CD14-positive monocyte (primary cell): Measurements from ENCODE around the gene ELOB. TPM values are rescaled to one million over a fixed set of nuclear protein-coding genes. Genes with fewer than 3 reads are reported as not detected.

Experiments used
- DNase-seq, 3 donors: peaks; one replicate each; pipeline ENCODE4 v3.0.0-alpha.2; 2011 to 2022
- H2AFZ ChIP-seq: 2 replicates; pipeline ENCODE4 v1.6.0; 2012; ENCODE audit warnings: mild to moderate bottlenecking, low read depth, low read length, inconsistent platforms; ENCODE audit not compliant: insufficient read depth, poor library complexity, severe bottlenecking
- H3K27ac ChIP-seq, 2 donors: 1 replicate in 1 of 2; 2 replicates in 1 of 2; pipeline ENCODE4 v1.5.1; 2012 to 2013; ENCODE audit warnings: low read length in 2 of 2, control low read depth in 1 of 2, inconsistent platforms in 1 of 2, low read depth in 1 of 2, mild to moderate bottlenecking in 1 of 2
- H3K27me3 ChIP-seq, 2 donors: one replicate each; pipeline versions ENCODE4 v1.6.0 to v1.6.1; 2011 to 2013; ENCODE audit warnings: low read length in 2 of 2; ENCODE audit not compliant: control insufficient read depth in 2 of 2, insufficient read depth in 2 of 2
- H3K36me3 ChIP-seq, 2 donors: replicated peaks in 1 of 2; 1 replicate in 1 of 2; 2 replicates in 1 of 2; pipeline versions ENCODE4 v1.5.1 to v1.6.1; 2012 to 2013; ENCODE audit warnings: low read length in 2 of 2, control low read depth in 1 of 2, inconsistent platforms in 1 of 2, mild to moderate bottlenecking in 1 of 2; ENCODE audit not compliant: insufficient read depth in 2 of 2, control insufficient read depth in 1 of 2
- H3K4me1 ChIP-seq, 2 donors: 1 replicate in 1 of 2; 2 replicates in 1 of 2; pipeline versions ENCODE4 v1.5.1 to v1.6.1; 2012 to 2013; ENCODE audit warnings: low read length in 2 of 2, control low read depth in 1 of 2, inconsistent platforms in 1 of 2, mild to moderate bottlenecking in 1 of 2, moderate library complexity in 1 of 2; ENCODE audit not compliant: insufficient read depth in 2 of 2, control insufficient read depth in 1 of 2
- H3K4me2 ChIP-seq: replicated peaks from 2 replicates; pipeline ENCODE3; 2012; ENCODE audit warnings: low read length, moderate library complexity, mild to moderate bottlenecking; ENCODE audit not compliant: poor library complexity, severe bottlenecking; ENCODE audit errors: extremely low read depth
- H3K4me3 ChIP-seq, 3 experiments: fragments of 200-600 bp in 1 of 3; sonication (generic) in 1 of 3; replicated peaks in 1 of 3; 1 replicate in 2 of 3; 2 replicates in 1 of 3; pipeline ENCODE4 v1.5.1; 2011 to 2013; ENCODE audit warnings: low read length in 3 of 3, mild to moderate bottlenecking in 3 of 3, control low read depth in 2 of 3, low read depth in 2 of 3, inconsistent platforms in 1 of 3, moderate library complexity in 1 of 3
- H3K79me2 ChIP-seq: 2 replicates; pipeline ENCODE4 v1.6.0; 2012; ENCODE audit warnings: mild to moderate bottlenecking, control low read depth, inconsistent platforms, low read length, moderate library complexity; ENCODE audit not compliant: insufficient read depth
- H3K9ac ChIP-seq: 2 replicates; pipeline ENCODE4 v1.6.0; 2017; ENCODE audit warnings: low read length, mild to moderate bottlenecking; ENCODE audit not compliant: insufficient read depth, poor library complexity, severe bottlenecking
- H3K9me3 ChIP-seq, 2 donors: replicated peaks in 1 of 2; 1 replicate in 1 of 2; 2 replicates in 1 of 2; pipeline versions ENCODE4 v1.5.1 to v1.6.1; 2012 to 2013; ENCODE audit warnings: low read length in 2 of 2, control low read depth in 1 of 2; ENCODE audit not compliant: control insufficient read depth in 1 of 2, insufficient read depth in 1 of 2
- H4K20me1 ChIP-seq: 2 replicates; pipeline ENCODE4 v1.6.0; 2012; ENCODE audit warnings: mild to moderate bottlenecking, low read length, control low read depth, moderate library complexity; ENCODE audit not compliant: insufficient read depth
- H3K27ac Mint-ChIP-seq, 7 donors: one replicate each; pipeline ENCODE4 v1.8.0; 2020; ENCODE audit warnings: mild to moderate bottlenecking in 7 of 7, mixed read lengths in 7 of 7, moderate library complexity in 6 of 7, inconsistent platforms in 2 of 7
- H3K27me3 Mint-ChIP-seq, 3 donors: one replicate each; pipeline ENCODE4 v1.8.0; 2021 to 2022; ENCODE audit warnings: low read depth in 3 of 3, mild to moderate bottlenecking in 3 of 3, mixed read lengths in 3 of 3, moderate library complexity in 3 of 3, inconsistent platforms in 1 of 3
- H3K36me3 Mint-ChIP-seq, 2 donors: one replicate each; pipeline ENCODE4 v1.8.0; 2020; ENCODE audit warnings: mixed read lengths in 2 of 2, inconsistent platforms in 1 of 2, mild to moderate bottlenecking in 1 of 2
- H3K4me1 Mint-ChIP-seq: one replicate; pipeline ENCODE4 v1.8.0; 2020; ENCODE audit warnings: mild to moderate bottlenecking, mixed read lengths
- H3K4me3 Mint-ChIP-seq, 2 donors: one replicate each; pipeline ENCODE4 v1.8.0; 2020; ENCODE audit warnings: mild to moderate bottlenecking in 2 of 2, mixed read lengths in 2 of 2, moderate library complexity in 1 of 2
- H3K9me3 Mint-ChIP-seq, 7 donors: one replicate each; pipeline ENCODE4 v1.8.0; 2020 to 2022; ENCODE audit warnings: mixed read lengths in 7 of 7, mild to moderate bottlenecking in 6 of 7, moderate library complexity in 6 of 7, inconsistent platforms in 2 of 7
- WGBS: methylation state at CpG from one replicate; pipeline ENCODE4 v1.1.5; 2013; ENCODE audit warnings: missing lambda C conversion rate; ENCODE audit not compliant: insufficient coverage; 5-methylcytosine and 5-hydroxymethylcytosine counted together
- intact Hi-C, 2 donors: fragments of 100-400 bp; cut with micrococcal nuclease; formaldehyde crosslinking; loops; one replicate each; pipeline versions ENCODE4 v1.15.0 to v1.15.1; 2023
- polyA plus RNA-seq, 3 donors: library from polyadenylated mRNA; depleted of rRNA in 1 of 3; unstranded in 2 of 3; stranded (reverse) in 1 of 3; fragments of 300-500 nt in 2 of 3; fragments of >200 nt in 1 of 3; fragmentation: Illumina TruSeq in 2 of 3; gene quantifications; 1 replicate in 2 of 3; 2 replicates in 1 of 3; pipeline ENCODE4 v1.2.3, GENCODE V29; 2012 to 2021
- TF ChIP-seq, protein P1 (sequence below): fragments of 200-600 bp; IDR thresholded peaks from one replicate; pipeline ENCODE4 v1.8.0; 2022; ENCODE audit warnings: antibody characterized with exemption, mild to moderate bottlenecking

Gene ELOB
- polyA plus RNA-seq, 3 donors: 150 to 405 (median 363) TPM

DNA sequence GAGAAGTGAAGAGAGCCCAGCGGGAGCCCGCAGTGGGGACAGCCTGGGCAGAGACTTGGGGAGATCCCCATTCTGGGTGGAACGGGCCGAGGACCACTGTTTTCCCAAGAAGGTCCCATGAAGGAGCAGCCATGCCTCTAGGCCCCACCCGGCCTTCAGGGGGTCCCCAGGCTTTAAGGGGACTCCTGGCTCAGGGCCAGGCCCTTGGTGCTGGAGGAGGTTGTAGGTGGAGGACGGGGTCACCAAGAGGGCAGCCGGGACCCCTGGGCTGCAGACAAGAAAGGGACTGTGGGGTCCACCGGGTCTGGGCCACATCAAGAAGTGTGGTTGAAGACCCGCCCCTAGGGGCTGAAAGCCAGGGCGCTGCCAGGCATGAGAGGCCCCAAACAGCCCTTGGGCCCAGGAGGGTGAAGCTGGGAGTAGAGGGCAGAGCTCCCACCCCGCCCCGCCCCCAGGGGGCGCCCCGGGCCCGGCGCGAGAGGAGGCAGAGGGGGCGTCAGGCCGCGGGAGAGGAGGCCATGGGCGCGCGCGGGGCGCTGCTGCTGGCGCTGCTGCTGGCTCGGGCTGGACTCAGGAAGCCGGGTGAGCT lies 39.8 kb upstream of the ELOB start, which contains the start of gene PRSS21:
Gene PRSS21, plus strand, starts transcription at position 487 of the 589 bp plus-strand sequence. Its CDS starts 32 bp downstream, at position 519.
- no peak within 1 kb of the TSS for H3K27ac ChIP-seq
- H4K20me1 ChIP-seq: no peaks in the 10 kb centered on the region
- Mint-ChIP-seq H3K9me3 (no peaks in the 10 kb centered on the region), H3K4me3 (peak within 1 kb of the TSS; percentile 51 to 70), H3K4me1 (peaks cover 8% of the 10 kb centered on the region), H3K27me3 (peaks cover 3 to 6% (median 6%) of the 10 kb centered on the region in 3 donors), H3K27ac (peak within 1 kb of the TSS in 2 of 7 donors; percentile 24 to 35), H3K36me3 (no peaks in the 10 kb centered on the region)
- intact Hi-C loops: no loop called here
- peak within 1 kb of the TSS; percentile 36 for H3K9ac ChIP-seq
- H3K4me1 ChIP-seq: peaks cover 5 to 12% of the 10 kb centered on the region in 2 donors
- no peaks in the 10 kb centered on the region for H3K27me3 ChIP-seq
- DNase-seq: no peak
- H3K36me3 ChIP-seq: no peaks in the 10 kb centered on the region
- TF ChIP-seq, protein P1, sequence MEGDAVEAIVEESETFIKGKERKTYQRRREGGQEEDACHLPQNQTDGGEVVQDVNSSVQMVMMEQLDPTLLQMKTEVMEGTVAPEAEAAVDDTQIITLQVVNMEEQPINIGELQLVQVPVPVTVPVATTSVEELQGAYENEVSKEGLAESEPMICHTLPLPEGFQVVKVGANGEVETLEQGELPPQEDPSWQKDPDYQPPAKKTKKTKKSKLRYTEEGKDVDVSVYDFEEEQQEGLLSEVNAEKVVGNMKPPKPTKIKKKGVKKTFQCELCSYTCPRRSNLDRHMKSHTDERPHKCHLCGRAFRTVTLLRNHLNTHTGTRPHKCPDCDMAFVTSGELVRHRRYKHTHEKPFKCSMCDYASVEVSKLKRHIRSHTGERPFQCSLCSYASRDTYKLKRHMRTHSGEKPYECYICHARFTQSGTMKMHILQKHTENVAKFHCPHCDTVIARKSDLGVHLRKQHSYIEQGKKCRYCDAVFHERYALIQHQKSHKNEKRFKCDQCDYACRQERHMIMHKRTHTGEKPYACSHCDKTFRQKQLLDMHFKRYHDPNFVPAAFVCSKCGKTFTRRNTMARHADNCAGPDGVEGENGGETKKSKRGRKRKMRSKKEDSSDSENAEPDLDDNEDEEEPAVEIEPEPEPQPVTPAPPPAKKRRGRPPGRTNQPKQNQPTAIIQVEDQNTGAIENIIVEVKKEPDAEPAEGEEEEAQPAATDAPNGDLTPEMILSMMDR: peak; percentile 39
- H3K9me3 ChIP-seq: no peaks in the 10 kb centered on the region
- H3K4me2 ChIP-seq: peak within 1 kb of the TSS; percentile 55
- no peaks in the 10 kb centered on the region for H3K79me2 ChIP-seq
- peak within 1 kb of the TSS in 1 of 3 experiments; percentile 43 for H3K4me3 ChIP-seq
- 76% methylated on average over 28 of the region's 28 CpGs for WGBS
- peak within 1 kb of the TSS; percentile 21 for H2AFZ ChIP-seq

DNA sequence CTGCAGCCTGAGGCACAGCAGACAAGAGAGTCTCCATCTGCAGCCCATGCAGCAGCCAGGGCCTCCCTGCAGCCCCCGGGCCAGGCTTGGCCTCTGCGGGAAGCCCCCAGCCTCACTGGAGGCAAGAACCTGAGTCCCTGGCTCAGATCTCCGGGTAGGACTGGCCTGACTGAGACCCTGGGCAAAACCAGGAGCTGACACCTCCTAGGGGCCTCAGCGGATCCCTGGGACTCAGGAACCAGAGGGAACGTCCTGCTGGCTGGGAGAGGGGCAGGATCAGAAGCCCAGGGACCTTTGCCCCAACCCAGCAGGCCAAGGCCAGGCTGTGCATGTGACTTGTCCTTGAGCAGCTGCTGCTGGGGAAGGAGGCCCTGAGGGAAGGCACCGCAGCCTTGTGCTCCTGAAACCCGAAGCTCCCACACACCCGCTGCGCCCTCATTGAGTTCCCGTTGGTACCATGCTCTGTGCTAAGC lies 38.3 kb upstream of the ELOB start:
- H3K36me3 ChIP-seq: no peaks in the 10 kb centered on the region
- H3K4me2 ChIP-seq: no peak overlapping the region
- DNase-seq: no peak
- H3K27ac Mint-ChIP-seq: no peak overlapping the region
- H3K4me3 ChIP-seq: no peak overlapping the region
- TF ChIP-seq, protein P1: no peak
- H3K27me3 Mint-ChIP-seq: peaks cover 5 to 14% (median 14%) of the 10 kb centered on the region in 3 donors
- no peak overlapping the region for H3K27ac ChIP-seq
- no peak overlapping the region for H2AFZ ChIP-seq
- peaks cover 8% of the 10 kb centered on the region for H3K4me1 Mint-ChIP-seq
- H3K9me3 Mint-ChIP-seq: peaks cover 0 to under 1% (median 0%) of the 10 kb centered on the region in 7 donors
- H3K4me1 ChIP-seq: peaks cover 5 to 12% of the 10 kb centered on the region in 2 donors
- H4K20me1 ChIP-seq: no peaks in the 10 kb centered on the region
- peaks cover 0 to 3% of the 10 kb centered on the region in 2 donors for H3K27me3 ChIP-seq
- no peaks in the 10 kb centered on the region for H3K36me3 Mint-ChIP-seq
- no peaks in the 10 kb centered on the region for H3K79me2 ChIP-seq
- H3K4me3 Mint-ChIP-seq: no peak overlapping the region
- 99% methylated on average over 9 of the region's 10 CpGs for WGBS
- no peak overlapping the region for H3K9ac ChIP-seq
- H3K9me3 ChIP-seq: no peaks in the 10 kb centered on the region
- intact Hi-C loops: no loop called here
